Left lobe of liver (tissue), 2 donors: Measurements from ENCODE around the gene ADAMTS5. TPM values are rescaled to one million over a fixed set of nuclear protein-coding genes. Genes with fewer than 3 reads are reported as not detected.

Experiments
- ATAC-seq: fragments of 200-7000 bp; cut with Tn5 transposase; one replicate; pipeline ENCODE4 v1.9.1; 2020; ENCODE audit warnings: mild to moderate bottlenecking, moderate library complexity
- DNase-seq: peaks from one replicate; pipeline ENCODE4 v3.0.0-alpha.2; 2020; ENCODE audit warnings: low spot score
- total RNA-seq: library from RNA; stranded (reverse); gene quantifications from one replicate; pipeline ENCODE4 v1.2.1, GENCODE V29; 2021
- donor health status: DM: no; HTN: no; CAD: no; lungs with moderate emphysema.
- donor health status: DM: no; HTN: yes; CAD: no.

ADAMTS5 gene
- 0.48 TPM for total RNA-seq

- DNase-seq (no peak), ATAC-seq (peak; percentile 33)
Measured at GRCh38 chr21:26967062-26967913, at the start of gene ADAMTS5. Gene ADAMTS5 (minus strand): TSS chr21:26967088. CDS start chr21:26966391, 697 bp downstream.

- ATAC-seq (no peak), DNase-seq (no peak)
Measured at GRCh38 chr21:27001526-27001925, 34.6 kb upstream of the ADAMTS5 start.

GRCh38 chr21:26983576-26983975 lies 16.7 kb upstream of the ADAMTS5 start:
- DNase-seq: no peak
- ATAC-seq: no peak

- ATAC-seq (no peak), DNase-seq (no peak)
Measured at GRCh38 chr21:26982767-26983166, 15.9 kb upstream of the ADAMTS5 start.

GRCh38 chr21:26977746-26978145 lies 10.9 kb upstream of the ADAMTS5 start:
- no peak for ATAC-seq
- DNase-seq: no peak

- no peak for DNase-seq
- no peak for ATAC-seq
Measured at GRCh38 chr21:26973226-26973625, 6.3 kb upstream of the ADAMTS5 start.

GRCh38 chr21:26972192-26972591 lies 5.3 kb upstream of the ADAMTS5 start:
- ATAC-seq: no peak
- no peak for DNase-seq

- no peak for ATAC-seq
- no peak for DNase-seq
Measured at GRCh38 chr21:26969971-26970725, 3.3 kb upstream of the ADAMTS5 start.

- DNase-seq (no peak), ATAC-seq (peak; percentile 50)
Measured at GRCh38 chr21:26966649-26967061, 233 bp downstream of the ADAMTS5 start.

GRCh38 chr21:26965907-26966581 lies 844 bp downstream of the ADAMTS5 start:
- DNase-seq: peak; percentile 45
- ATAC-seq: peak; percentile 51

GRCh38 chr21:26965040-26965906 lies 1.6 kb downstream of the ADAMTS5 start:
- DNase-seq: peak; percentile 49
- ATAC-seq: peak; percentile 64

GRCh38 chr21:26964170-26964778 lies 2.6 kb downstream of the ADAMTS5 start:
- ATAC-seq (peak; percentile 19), DNase-seq (peak; percentile 45)

GRCh38 chr21:26962621-26963181 lies 4.2 kb downstream of the ADAMTS5 start:
- no peak for DNase-seq
- no peak for ATAC-seq

- DNase-seq: no peak
- peak; percentile 33 for ATAC-seq
Measured at GRCh38 chr21:26961698-26962097, 5.2 kb downstream of the ADAMTS5 start.

- DNase-seq (no peak), ATAC-seq (no peak)
Measured at GRCh38 chr21:26958788-26959187, 8.1 kb downstream of the ADAMTS5 start.

GRCh38 chr21:26956813-26957212 lies 10.1 kb downstream of the ADAMTS5 start:
- DNase-seq (no peak), ATAC-seq (no peak)

- DNase-seq (no peak), ATAC-seq (no peak)
Measured at GRCh38 chr21:26956216-26956615, 10.7 kb downstream of the ADAMTS5 start.

GRCh38 chr21:26954662-26955121 lies 12.2 kb downstream of the ADAMTS5 start:
- ATAC-seq (no peak), DNase-seq (no peak)

GRCh38 chr21:26952374-26953066 lies 14.4 kb downstream of the ADAMTS5 start:
- DNase-seq (no peak), ATAC-seq (no peak)
